Ishikawa (cell line): ENCODE data around the gene MCL1.

Source experiments
- CEBPB ChIP-seq: IDR thresholded peaks from 2 replicates; pipeline ENCODE4 v1.6.1; 2012
- CREB1 ChIP-seq: IDR thresholded peaks from 2 replicates; pipeline ENCODE4 v1.6.1; 2012; ENCODE audit warnings: low read depth
- EGR1 ChIP-seq: IDR thresholded peaks from 2 replicates; pipeline ENCODE4 v1.6.1; 2012
- EP300 ChIP-seq: IDR thresholded peaks from 2 replicates; pipeline ENCODE4 v1.6.1; 2012; ENCODE audit warnings: borderline replicate concordance
- FOXM1 ChIP-seq: IDR thresholded peaks from 2 replicates; pipeline ENCODE4 v1.6.1; 2012; ENCODE audit warnings: low read depth, borderline replicate concordance
- MAX ChIP-seq: IDR thresholded peaks from 2 replicates; pipeline ENCODE4 v1.6.1; 2012
- NFIC ChIP-seq: IDR thresholded peaks from 2 replicates; pipeline ENCODE4 v1.6.1; 2012
- RAD21 ChIP-seq: IDR thresholded peaks from 2 replicates; pipeline ENCODE4 v1.6.1; 2012; ENCODE audit warnings: low read depth
- REST ChIP-seq: IDR thresholded peaks from 2 replicates; pipeline ENCODE4 v1.6.1; 2012; ENCODE audit warnings: low read depth, mild to moderate bottlenecking
- TAF1 ChIP-seq: IDR thresholded peaks from 2 replicates; pipeline ENCODE4 v1.6.1; 2012; ENCODE audit warnings: low read depth, mild to moderate bottlenecking
- TCF12 ChIP-seq: IDR thresholded peaks from 2 replicates; pipeline ENCODE4 v1.6.1; 2012; ENCODE audit warnings: low read depth
- TEAD4 ChIP-seq: IDR thresholded peaks from 2 replicates; pipeline ENCODE4 v1.6.1; 2012
- YY1 ChIP-seq: IDR thresholded peaks from 2 replicates; pipeline ENCODE4 v1.6.1; 2012; ENCODE audit warnings: low read depth
- ZBTB7A ChIP-seq: IDR thresholded peaks from 2 replicates; pipeline ENCODE4 v1.6.1; 2012; ENCODE audit warnings: low read depth
- TF ChIP-seq, protein P1 (sequence below): IDR thresholded peaks from 2 replicates; pipeline ENCODE4 v1.6.1; 2012

The MCL1 gene

DNA sequence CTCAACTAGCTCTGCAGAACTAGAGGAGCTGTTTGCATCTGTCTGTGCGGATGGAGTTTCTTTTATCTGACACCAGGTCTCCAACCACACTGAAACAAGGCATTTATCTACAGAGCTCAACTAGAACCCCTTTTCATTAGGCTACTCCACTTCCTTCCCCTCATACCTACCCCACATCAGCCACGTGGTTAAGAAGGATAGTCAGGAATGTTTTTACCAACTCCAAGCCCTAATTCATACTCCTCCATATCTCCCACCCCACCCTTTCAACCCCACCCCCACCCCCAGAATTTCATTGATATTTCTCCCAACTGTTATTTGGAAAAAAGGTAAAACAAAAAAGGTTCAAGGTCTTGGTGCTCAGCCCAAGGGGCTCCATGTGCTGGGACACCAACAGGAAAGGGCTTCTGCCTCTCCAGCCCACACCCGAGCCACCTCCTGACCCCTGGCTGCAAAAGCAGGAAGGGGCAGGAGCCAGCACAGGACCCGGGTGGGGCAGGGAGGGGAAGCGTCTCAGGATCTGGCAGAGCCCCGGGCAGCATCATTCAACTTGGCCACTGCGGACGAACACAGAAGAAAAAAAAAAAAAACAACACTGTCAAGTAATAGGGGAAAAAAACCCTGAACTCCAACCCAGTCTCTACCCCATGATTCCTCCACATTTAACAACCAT, 43.0 kb upstream of the MCL1 start:
- TF ChIP-seq EP300 (no peak), MAX (no peak), CREB1 (no peak), TCF12 (no peak), NFIC (no peak), TEAD4 (no peak), ZBTB7A (no peak), YY1 (no peak), CEBPB (no peak), FOXM1 (no peak), EGR1 (no peak), RAD21 (no peak), TAF1 (no peak), REST (no peak)
- TF ChIP-seq, protein P1, sequence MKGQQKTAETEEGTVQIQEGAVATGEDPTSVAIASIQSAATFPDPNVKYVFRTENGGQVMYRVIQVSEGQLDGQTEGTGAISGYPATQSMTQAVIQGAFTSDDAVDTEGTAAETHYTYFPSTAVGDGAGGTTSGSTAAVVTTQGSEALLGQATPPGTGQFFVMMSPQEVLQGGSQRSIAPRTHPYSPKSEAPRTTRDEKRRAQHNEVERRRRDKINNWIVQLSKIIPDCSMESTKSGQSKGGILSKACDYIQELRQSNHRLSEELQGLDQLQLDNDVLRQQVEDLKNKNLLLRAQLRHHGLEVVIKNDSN = no peak

DNA sequence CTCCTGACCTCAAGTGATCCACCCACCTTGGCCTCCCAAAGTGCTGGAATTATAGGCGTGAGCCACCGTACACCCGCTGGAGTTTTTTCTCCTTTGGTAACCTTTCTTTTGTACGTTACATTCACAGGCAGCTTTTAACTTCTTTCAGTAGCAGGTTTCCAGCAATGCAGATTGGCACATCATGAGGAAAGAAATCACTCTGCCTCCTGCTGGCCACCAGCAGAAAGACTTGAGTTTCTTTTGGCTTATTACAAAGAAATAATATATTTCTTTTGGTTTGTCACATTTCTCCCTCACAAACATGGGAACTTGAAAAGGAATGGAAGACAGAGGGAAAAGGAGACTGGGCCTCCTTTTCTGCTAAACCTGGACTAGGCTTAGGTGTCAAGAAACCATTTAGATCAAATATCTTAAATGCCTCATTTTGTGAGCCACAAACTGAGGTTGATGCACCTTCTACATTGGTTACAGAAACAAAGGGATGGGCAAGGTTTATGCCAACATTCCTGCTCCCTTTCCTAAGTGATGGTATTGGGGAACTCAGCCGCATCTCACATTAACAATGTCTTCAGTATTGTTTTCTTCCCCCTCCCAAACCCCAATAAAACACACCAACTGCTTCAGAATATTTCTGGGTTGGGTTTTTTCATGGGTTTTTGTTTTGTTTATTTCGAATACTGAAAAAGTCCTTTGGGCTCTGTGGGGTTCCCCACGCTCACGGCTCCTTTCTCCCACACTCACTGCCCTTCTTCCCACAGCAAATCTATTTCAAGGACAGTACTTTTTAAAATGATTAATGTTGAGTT, 42.3 kb upstream of the MCL1 start:
- TF ChIP-seq RAD21 (peak; percentile 42), ZBTB7A (no peak), CEBPB (0 out of 2 replicates have a peak, but pooled peaks have one; percentile 7)

DNA sequence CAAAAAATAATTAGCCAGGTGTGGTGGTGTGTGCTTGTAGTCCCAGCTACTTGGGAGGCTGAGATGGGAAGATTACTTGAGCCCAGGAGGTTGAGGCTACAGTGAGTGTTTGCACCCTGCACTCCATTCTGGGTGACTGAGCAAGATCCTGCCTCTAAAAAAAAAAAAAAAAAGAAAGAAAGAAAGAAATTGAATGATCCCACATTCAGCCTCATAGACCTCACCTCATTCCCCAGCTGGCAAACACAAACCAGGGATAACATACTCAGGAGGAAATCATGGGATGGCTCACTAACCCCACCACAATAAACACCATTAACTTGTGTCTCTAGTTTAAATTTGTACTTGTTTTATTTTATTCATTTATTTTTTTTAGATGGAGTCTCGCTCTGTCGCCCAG, 41.5 kb upstream of the MCL1 start:
- TF ChIP-seq FOXM1 = no peak
- TF ChIP-seq MAX = no peak
- no peak for TF ChIP-seq TAF1
- no peak for TF ChIP-seq EGR1
- no peak for TF ChIP-seq CREB1
- no peak for TF ChIP-seq TCF12
- TF ChIP-seq ZBTB7A = no peak
- no peak for TF ChIP-seq TEAD4
- no peak for TF ChIP-seq REST
- TF ChIP-seq NFIC = no peak
- no peak for TF ChIP-seq CEBPB
- no peak for TF ChIP-seq EP300
- TF ChIP-seq, protein P1 = no peak
- no peak for TF ChIP-seq RAD21
- TF ChIP-seq YY1 = no peak

- no peak for TF ChIP-seq CREB1
- no peak for TF ChIP-seq EGR1
- no peak for TF ChIP-seq REST
- TF ChIP-seq FOXM1 = no peak
- TF ChIP-seq EP300 = no peak
- TF ChIP-seq, protein P1 = no peak
- TF ChIP-seq NFIC = no peak
- no peak for TF ChIP-seq ZBTB7A
- TF ChIP-seq CEBPB = no peak
- TF ChIP-seq TEAD4 = no peak
These were observed 40.4 kb upstream of the MCL1 start for GRCh38 chr1:150619576-150620509.
